Activated B cell treated with CpG ODN at 0.5 μM for 24 hours (primary cell): Measurements from ENCODE around the gene ZFP1. TPM values are rescaled to one million over a fixed set of nuclear protein-coding genes. Genes with fewer than 3 reads are reported as not detected.
"Not testable (repeated sequence)": the region's sequence is repeated elsewhere in the genome, so short reads cannot be mapped to it uniquely, and the experiment has no call there.

Experiments used
- ATAC-seq: fragments of 200-7000 bp; cut with Tn5 transposase; one replicate; pipeline ENCODE4 v1.10.0; 2021; ENCODE audit warnings: low read depth, mild to moderate bottlenecking, moderate library complexity
- CTCF ChIA-PET: fragments of 350-600 bp; sonication (Branson Sonifier 250); formaldehyde crosslinking; loops from one replicate; lab custom pipeline; 2021; ENCODE audit warnings: antibody characterized with exemption; lab: Charles Lee
- POLR2A ChIA-PET: fragments of 350-600 bp; sonication (Branson Sonifier 250); formaldehyde crosslinking; loops from one replicate; lab custom pipeline; 2021; ENCODE audit warnings: antibody characterized with exemption; lab: Charles Lee
- DNase-seq: peaks from one replicate; pipeline ENCODE4 v3.0.0; 2022
- H3K27ac Mint-ChIP-seq: one replicate; pipeline ENCODE4 v1.8.0; 2020; ENCODE audit warnings: mixed read lengths
- H3K27me3 Mint-ChIP-seq: one replicate; pipeline ENCODE4 v1.8.0; 2021; ENCODE audit warnings: mixed read lengths
- H3K36me3 Mint-ChIP-seq: one replicate; pipeline ENCODE4 v1.8.0; 2021; ENCODE audit warnings: low read depth, mixed read lengths
- H3K4me1 Mint-ChIP-seq: one replicate; pipeline ENCODE4 v1.8.0; 2021; ENCODE audit warnings: mixed read lengths
- H3K4me3 Mint-ChIP-seq: one replicate; pipeline ENCODE4 v1.8.0; 2020; ENCODE audit warnings: mild to moderate bottlenecking, mixed read lengths
- H3K9me3 Mint-ChIP-seq: one replicate; pipeline ENCODE4 v1.8.0; 2020; ENCODE audit warnings: mixed read lengths
- CTCF ChIP-seq: fragments of 200-600 bp; IDR thresholded peaks from one replicate; pipeline ENCODE4 v1.8.0; 2022; ENCODE audit warnings: antibody characterized with exemption, mild to moderate bottlenecking
- intact Hi-C: fragments of 100-400 bp; cut with micrococcal nuclease; formaldehyde crosslinking; loops from one replicate; pipeline ENCODE4 v1.15.1; 2024
- total RNA-seq: library from RNA; stranded (reverse); gene quantifications from 2 replicates; pipeline ENCODE4 v1.2.3, GENCODE V29; 2022

The ZFP1 gene
- total RNA-seq, 1 donor from 2014 or later: 15.4 TPM

- Mint-ChIP-seq H3K36me3 (no peaks in the 10 kb centered on the region), H3K9me3 (no peaks in the 10 kb centered on the region), H3K4me1 (peaks cover 14% of the 10 kb centered on the region), H3K27me3 (peaks cover 29% of the 10 kb centered on the region), H3K27ac (no peak overlapping the region), H3K4me3 (no peak overlapping the region)
- CTCF ChIA-PET: no interaction called here
- no peak for TF ChIP-seq CTCF
- no peak for ATAC-seq
- intact Hi-C loops: no loop called here
- no peak for DNase-seq
- POLR2A ChIA-PET: no interaction called here
Observed at GRCh38 chr16:75203667-75204409, 55.5 kb downstream of the ZFP1 start.

- Mint-ChIP-seq H3K27me3 (peaks cover 27% of the 10 kb centered on the region), H3K4me3 (no peak overlapping the region), H3K4me1 (peaks cover 14% of the 10 kb centered on the region), H3K9me3 (no peaks in the 10 kb centered on the region), H3K36me3 (no peaks in the 10 kb centered on the region), H3K27ac (no peak overlapping the region)
- intact Hi-C loops: no loop called here
- DNase-seq (no peak), ATAC-seq (no peak)
- ChIA-PET CTCF (no interaction called here), POLR2A (no interaction called here)
- no peak for TF ChIP-seq CTCF
Observed at GRCh38 chr16:75204410-75204758, 56.1 kb downstream of the ZFP1 start.

GRCh38 chr16:75204905-75205304, 56.6 kb downstream of the ZFP1 start:
- Mint-ChIP-seq H3K4me1 (peaks cover 14% of the 10 kb centered on the region), H3K27me3 (peaks cover 27% of the 10 kb centered on the region)
- intact Hi-C loops, H3K4me3 Mint-ChIP-seq, ATAC-seq, H3K9me3 Mint-ChIP-seq, DNase-seq, H3K27ac Mint-ChIP-seq, H3K36me3 Mint-ChIP-seq, CTCF ChIA-PET, POLR2A ChIA-PET: not testable (repeated sequence)

GRCh38 chr16:75205438-75205837, 57.1 kb downstream of the ZFP1 start:
- ATAC-seq, CTCF ChIA-PET, POLR2A ChIA-PET, H3K9me3 Mint-ChIP-seq, DNase-seq, H3K4me3 Mint-ChIP-seq, H3K27ac Mint-ChIP-seq, intact Hi-C loops, H3K36me3 Mint-ChIP-seq: not testable (repeated sequence)
- H3K4me1 Mint-ChIP-seq: peaks cover 13% of the 10 kb centered on the region
- peaks cover 25% of the 10 kb centered on the region for H3K27me3 Mint-ChIP-seq

GRCh38 chr16:75205961-75206748, 57.8 kb downstream of the ZFP1 start:
- ATAC-seq, H3K27ac Mint-ChIP-seq, H3K4me1 Mint-ChIP-seq, POLR2A ChIA-PET, H3K9me3 Mint-ChIP-seq, DNase-seq, H3K36me3 Mint-ChIP-seq, H3K4me3 Mint-ChIP-seq: not testable (repeated sequence)
- CTCF ChIA-PET: interaction anchor here (1.2 to 1.4 kb wide), 2 partner anchors 28 to 179 kb away, joined by 4 to 8 read pairs; no protein-coding TSS in a partner anchor
- intact Hi-C loops: loop anchor here (2.0 kb wide), 1 partner anchor 19 kb away; no protein-coding TSS in a partner anchor
- H3K27me3 Mint-ChIP-seq: peaks cover 24% of the 10 kb centered on the region

GRCh38 chr16:75206749-75207451, 58.6 kb downstream of the ZFP1 start, which contains the start of gene CTRB2:
TSS of gene CTRB2 (minus strand) at chr16:75207161. CDS start at chr16:75207141, 20 bp downstream.
- Mint-ChIP-seq H3K27me3 (peaks cover 22% of the 10 kb centered on the region), H3K36me3 (no peaks in the 10 kb centered on the region), H3K4me1 (peaks cover 2% of the 10 kb centered on the region), H3K4me3 (no peak within 1 kb of the TSS), H3K9me3 (no peaks in the 10 kb centered on the region), H3K27ac (no peak within 1 kb of the TSS)
- TF ChIP-seq CTCF: no peak
- DNase-seq (no peak), ATAC-seq (peak; percentile 28)
- POLR2A ChIA-PET: no interaction called here
- CTCF ChIA-PET: interaction anchor here (1.2 to 1.4 kb wide), 2 partner anchors 27 to 178 kb away, joined by 4 to 8 read pairs; no protein-coding TSS in a partner anchor
- intact Hi-C loops: loop anchor here (2.0 kb wide), 1 partner anchor 18 kb away; no protein-coding TSS in a partner anchor
